ENCODE measurements around the gene HNF4A.

HNF4A gene

DNA sequence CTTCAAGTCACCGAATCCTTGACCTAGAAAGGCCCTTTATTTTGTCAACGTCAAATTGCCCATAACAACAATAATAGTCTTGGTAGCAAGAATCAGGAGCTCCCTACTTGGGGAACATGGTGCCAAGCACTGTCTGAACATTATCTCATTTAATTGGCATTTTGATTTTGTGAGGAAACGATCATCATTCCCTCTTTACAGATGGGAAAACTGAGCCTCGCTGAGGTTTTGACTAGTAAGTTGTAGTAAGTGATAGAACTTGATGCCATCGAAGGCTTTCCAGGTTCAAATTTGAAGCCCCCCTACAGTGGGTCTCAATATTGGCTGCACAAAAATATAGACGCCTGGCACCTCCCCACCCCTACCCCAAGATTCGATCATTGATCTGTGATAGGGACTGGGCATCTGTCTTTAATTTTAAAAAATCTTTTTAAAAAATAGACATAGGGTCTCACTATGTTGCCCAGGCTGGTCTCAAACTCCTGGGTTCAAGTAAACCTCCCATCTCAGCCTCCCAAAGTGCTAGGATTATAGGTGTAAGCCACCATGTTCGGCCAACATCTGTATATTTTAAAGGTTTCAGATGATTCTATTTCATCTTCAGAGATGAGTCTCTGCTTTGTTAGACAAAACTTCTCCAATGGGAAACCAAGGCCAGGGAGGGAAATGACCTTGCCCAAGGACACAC, 36.7 kb downstream of the HNF4A start:
- in situ Hi-C loops (cut with HindIII; ENCODE audit: low sequenced_read_pairs): no loop called here

GRCh38 chr20:44392776-44393607, 37.5 kb downstream of the HNF4A start:
- in situ Hi-C loops (cut with HindIII; ENCODE audit: low sequenced_read_pairs): no loop called here

GRCh38 chr20:44393608-44394451, 38.3 kb downstream of the HNF4A start:
- in situ Hi-C loops (cut with HindIII; ENCODE audit: low sequenced_read_pairs): no loop called here

DNA sequence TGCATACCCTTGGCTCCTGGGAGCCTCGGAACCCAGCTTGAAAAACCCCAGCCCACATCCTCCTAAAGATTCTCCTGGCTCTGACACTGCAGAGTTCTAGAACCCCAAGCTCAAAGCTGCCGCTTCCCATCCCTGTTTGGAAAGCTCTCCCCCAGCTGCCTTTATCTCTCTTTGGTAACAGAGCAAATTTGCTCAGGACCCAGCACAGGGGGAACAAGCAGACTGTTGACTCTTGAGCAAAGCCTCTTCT, 38.9 kb downstream of the HNF4A start:
- in situ Hi-C loops (cut with HindIII; ENCODE audit: low sequenced_read_pairs): no loop called here

DNA sequence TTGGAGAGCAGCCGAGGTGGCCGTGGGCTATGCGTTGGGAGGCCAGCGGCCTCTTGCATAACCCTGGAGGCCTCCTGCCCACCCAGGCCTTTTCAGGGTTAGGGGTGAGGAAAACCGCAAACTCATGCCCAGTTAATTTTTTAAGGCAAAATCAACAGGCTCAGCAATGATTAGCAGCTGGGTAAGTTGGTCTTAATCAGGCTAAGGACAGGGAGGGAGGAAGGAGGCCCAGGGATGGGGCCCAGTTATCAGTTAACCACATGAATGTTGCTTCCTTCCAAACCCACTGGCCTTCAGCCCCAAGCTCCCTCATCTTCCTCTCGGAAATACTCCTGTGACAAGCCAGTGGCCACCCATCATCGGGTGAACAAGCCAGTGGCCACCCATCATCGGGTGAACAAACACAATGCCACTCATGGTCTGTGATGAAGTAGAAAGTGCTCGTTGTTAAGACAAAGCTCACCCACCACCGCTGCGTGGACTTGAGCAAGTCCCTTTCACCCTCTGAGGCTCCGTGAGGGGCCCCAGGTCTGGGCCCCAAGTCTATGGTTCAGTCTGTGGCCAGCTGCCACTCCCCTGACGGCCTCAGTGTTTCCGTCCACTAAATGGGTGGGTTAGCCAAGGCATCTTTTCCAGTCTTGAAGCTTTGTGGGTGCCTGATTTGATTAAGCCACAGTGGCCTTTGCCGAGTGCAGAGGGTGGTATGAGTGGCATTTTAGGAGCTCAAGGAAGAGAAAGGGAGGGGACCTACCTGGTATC, 39.4 kb downstream of the HNF4A start:
- in situ Hi-C loops (cut with HindIII; ENCODE audit: low sequenced_read_pairs): no loop called here

DNA sequence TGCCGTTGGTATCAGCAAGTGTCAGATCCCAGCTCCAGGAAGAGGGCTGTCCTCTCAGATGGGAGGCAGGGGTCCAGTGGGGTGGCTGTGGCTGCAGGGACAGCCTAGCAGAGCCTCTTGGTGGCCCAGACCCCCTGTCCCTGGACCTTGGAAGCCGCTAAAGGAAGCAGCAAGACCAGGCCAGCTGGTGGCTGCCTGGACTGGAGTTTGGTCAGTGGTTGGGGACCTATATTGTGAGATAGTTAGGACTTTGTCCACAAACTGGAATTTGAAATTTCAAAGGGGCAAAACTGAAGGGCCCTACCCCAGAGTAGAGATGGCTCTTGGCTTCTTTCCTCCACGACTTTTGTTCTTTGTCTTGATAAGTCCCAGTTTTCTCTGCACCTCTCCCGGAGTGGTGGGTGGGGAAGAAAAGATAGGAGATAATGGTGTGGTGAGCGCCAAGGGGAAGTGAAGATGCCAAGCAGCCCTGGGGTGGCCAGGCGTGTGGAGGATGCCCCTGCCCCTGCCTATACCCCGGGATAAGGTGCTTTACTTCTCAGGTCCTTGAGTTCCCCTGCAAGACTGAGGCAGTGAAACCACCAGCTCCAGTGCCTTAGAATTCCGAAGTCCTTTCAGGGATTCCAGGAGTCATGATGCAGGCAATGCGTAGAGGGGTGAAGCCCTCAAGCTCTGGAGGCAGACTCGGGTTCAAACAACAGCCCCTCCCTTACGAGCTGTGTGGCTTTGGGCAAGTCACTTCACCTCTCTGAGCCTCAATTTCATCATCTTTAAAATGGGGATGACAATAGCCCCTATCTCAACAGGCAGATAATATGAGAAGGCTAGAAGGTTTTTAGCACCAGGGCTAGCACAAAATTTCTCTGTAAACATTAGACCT, 40.2 kb downstream of the HNF4A start:
- in situ Hi-C loops (cut with HindIII; ENCODE audit: low sequenced_read_pairs): no loop called here

DNA sequence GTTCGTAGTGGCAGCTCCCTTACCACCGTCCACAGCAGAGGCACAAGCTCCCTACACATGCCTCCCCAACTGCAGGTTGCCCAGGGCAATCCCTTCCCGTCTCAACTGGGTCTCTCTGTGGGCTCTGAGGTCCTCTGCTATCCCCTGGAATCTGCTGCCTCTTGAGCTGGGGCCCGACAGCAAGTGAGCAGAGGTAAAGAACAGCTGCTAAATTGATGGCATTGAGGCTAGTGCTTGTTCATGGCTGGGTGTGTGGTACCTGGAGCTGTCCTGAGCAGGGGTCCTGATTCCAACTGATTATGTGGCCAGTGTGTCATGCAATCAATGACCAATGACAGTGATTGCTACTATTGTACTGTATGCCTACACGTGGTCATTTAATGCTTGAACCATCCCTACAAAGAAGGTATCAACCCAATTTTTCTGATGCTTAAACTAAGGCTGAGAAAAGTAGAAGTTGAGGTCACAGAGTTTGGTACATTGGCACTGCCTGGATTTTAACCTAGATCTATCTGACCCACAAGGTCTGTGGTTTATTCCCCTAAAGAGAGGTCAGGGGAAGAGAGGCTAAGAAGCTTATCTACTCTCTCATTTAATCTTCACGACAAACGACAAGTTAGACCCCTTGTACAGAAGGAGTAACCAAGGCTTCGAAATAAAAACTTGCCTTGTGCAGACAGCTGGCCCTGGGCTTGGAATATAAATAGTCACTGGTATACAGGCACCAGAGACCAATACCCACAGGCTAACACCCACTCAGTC, 41.1 kb downstream of the HNF4A start:
- in situ Hi-C loops (cut with HindIII; ENCODE audit: low sequenced_read_pairs): no loop called here

DNA sequence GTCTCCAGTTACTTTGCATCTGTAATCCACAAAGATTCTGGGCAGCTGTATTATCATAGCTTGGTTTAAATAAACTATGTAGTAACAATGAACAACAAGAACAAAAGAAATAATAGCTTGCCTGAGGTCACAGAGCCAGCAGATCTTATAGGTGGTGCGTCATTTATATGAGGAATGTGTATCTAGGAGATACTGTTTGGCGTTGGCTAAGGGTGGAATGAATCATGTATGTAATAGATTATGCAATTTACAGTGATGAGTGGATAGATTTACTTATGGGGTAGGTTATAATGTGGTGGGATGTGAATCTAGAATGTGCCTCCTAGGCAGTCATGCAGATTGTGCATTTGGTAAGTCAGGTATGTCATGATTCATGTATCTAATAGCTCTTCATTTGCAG, 42.8 kb downstream of the HNF4A start:
- in situ Hi-C loops (cut with HindIII; ENCODE audit: low sequenced_read_pairs): no loop called here

DNA sequence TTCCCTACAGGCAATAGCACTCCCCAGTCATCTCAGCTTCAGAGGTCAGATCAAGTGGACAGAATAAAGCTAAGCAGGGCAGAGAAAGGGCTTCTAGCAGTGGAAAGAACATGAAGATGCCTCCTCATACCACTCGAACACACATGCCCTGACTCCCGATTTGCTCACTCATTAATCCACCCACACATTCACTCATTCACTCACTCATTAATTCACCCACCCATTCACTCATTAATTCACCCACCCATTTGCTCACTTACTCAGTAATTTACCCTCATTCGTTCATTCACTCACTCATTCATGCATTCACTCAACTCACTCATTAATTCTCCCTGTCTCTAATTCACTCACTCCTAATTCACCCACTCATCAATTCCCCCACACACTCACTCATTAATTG, 43.9 kb downstream of the HNF4A start:
- in situ Hi-C loops (cut with HindIII; ENCODE audit: low sequenced_read_pairs): no loop called here

DNA sequence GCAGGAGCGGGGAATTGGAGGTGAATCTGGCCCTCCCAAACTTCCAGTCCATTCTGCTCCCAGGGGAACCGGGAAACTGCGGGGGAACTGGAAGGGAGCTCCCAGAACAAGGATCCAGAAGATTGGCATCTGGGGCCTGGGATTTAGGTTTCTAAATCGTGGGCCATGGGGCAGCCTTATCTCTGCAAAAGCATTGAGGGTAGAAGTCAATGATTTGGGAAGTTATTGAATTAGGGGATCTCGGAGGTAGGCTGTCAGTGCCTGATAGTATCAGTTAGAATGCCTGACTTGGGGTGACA, 45.1 kb downstream of the HNF4A start:
- in situ Hi-C loops (cut with HindIII; ENCODE audit: low sequenced_read_pairs): no loop called here

- in situ Hi-C loops (cut with HindIII; ENCODE audit: low sequenced_read_pairs): no loop called here
Measured at GRCh38 chr20:44400970-44401769, 45.7 kb downstream of the HNF4A start.

DNA sequence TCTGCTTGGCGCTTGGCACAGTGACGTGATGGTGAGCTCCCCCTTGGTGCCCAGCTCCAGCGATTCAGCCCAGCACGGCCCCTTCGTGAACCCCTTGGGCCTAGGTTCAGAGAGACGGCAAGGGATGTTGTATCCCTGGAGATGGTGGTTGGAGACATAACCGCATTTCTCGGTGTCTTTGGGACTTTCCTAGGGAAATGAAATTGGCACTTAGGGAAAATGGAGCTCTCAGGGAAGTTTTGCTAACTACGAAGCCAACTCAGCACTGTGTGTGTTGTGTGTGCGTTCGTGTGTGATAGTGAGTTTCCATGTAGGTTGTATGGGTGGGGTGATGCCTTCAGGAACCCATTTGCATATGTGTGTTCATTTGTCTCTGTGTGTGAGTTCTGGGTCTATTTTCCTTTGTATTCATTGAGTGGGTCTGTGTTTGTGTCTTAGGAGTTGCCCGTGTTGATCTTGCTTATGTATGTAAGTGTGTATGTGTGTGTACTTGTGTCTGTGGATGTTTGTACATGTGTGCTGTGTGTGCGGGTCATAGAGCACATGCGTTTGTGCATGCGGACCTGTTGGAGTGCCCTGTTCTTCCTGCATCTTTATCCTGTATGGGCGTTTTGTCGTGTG, 46.4 kb downstream of the HNF4A start:
- in situ Hi-C loops (cut with HindIII; ENCODE audit: low sequenced_read_pairs): no loop called here

- in situ Hi-C loops (cut with HindIII; ENCODE audit: low sequenced_read_pairs): no loop called here
Measured at GRCh38 chr20:44402391-44403193, 47.1 kb downstream of the HNF4A start.

DNA sequence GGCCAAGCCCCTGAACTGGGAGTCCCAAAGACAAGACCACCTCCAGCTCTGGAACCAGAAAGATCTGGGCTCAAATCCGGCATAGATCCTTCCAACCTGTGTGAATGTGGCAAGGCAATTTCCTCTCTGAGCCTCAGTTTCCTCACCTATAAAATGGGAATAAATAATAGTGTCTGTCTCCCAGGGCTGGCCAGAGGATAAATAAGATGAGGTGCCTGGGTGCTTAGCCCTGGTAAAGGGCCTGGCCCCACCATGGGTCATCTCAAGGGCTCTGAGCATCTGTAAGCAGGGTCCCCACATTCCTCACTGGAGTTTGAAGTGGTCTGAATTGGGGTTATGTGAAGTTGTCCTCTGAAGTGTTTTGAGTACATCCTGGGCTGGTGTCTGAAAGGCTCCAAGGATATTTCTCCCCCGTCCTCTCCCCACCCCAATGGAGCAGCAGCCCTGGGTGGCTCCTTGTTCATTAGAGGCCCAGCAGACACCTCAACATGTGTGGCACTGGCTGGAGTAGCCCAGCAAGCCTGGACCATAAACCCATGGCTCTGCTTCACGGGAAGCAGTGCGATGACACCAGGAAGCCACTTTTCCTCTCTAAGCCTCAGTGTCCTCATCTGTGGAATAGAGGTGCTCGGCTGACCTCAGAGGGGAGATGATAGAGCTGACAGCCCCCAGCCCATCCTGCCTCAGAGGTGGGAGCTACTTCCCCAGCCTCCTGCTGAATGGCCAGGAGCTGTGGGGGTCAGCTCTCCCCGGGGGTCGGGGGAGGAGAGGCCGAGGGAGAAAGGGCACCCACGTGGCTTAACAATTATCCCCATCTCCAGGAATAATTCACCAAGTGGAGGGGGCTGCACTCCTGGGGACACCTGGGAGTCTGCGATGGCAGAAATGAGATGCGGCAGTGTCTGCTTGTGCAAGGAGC, 48.0 kb downstream of the HNF4A start:
- in situ Hi-C loops (cut with HindIII; ENCODE audit: low sequenced_read_pairs): no loop called here

DNA sequence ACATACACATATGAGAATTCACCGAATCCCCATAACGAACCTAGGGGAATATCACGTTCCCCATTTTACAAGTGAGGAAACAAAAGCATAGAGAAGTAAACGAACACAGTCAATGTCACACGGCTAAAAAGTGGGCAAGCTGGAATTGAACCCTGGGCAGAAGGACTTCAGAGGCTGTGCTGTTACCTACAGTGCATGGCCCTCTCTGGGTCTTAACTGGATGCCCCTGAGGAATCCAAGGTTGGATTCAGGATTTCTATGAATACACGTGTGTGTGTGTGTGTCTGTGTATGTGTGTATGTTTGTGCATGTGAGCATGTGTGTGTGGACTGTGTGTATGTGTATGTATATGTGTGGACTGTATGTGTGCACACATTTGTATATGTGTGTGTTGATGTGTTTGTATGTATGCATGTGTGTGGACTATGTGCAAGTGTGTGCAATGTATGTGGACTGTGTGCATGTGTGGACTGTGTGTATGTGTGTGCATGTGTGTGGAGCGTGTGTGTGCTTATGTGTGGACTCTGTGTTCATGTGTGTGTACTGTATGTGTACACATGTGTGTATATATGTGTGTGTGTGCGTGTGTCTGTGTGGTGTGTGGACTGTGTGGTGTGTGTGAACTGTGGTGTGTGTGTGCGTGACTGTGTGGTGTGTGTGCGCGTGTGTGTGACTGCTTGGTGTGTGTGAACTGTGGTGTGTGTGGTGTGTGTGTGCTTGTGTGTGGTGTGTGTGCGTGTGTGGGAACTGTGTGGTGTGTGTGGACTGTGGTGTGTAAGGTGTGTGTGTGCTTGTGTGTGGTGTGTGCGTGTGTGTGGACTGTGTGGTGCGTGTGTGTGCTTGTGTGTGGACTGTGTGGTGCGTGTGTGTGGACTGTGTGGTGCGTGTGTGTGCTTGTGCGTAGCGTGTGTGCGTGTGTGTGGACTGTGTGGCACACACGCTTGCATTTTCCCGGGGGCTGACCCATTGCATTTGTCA, 49.0 kb downstream of the HNF4A start:
- in situ Hi-C loops (cut with HindIII; ENCODE audit: low sequenced_read_pairs): no loop called here

Data from DLD1 (cell line).